GM19468 (cell line): ENCODE results near the gene ATG9B.
A peak's percentile ranks its signal among the peaks of the same experiment; 100 is the strongest.

Experiments
- ATAC-seq: cut with Tn5 transposase; IDR thresholded peaks from one replicate; pipeline ENCODE4 v1.9.1; 2021; ENCODE audit warnings: mild to moderate bottlenecking, moderate library complexity, moderate number of reproducible peaks; ENCODE audit not compliant: unreplicated experiment; ENCODE audit errors: extremely low read depth

ATG9B gene

GRCh38 chr7:151024435-151025056, at the start of gene ATG9B:
ATG9B (minus strand) TSS chr7:151024494; CDS start chr7:151024423, 71 bp downstream.
- no peak for ATAC-seq

GRCh38 chr7:151073990-151074389, 49.7 kb upstream of the ATG9B start:
- no peak for ATAC-seq

GRCh38 chr7:151071032-151071866, 47.0 kb upstream of the ATG9B start:
- ATAC-seq: no peak

GRCh38 chr7:151070574-151070960, 46.3 kb upstream of the ATG9B start:
- no peak for ATAC-seq

- ATAC-seq: no peak
These were observed 45.7 kb upstream of the ATG9B start for GRCh38 chr7:151069841-151070573.

GRCh38 chr7:151068069-151068773, 43.9 kb upstream of the ATG9B start:
- no peak for ATAC-seq

- ATAC-seq: no peak
These were observed 42.1 kb upstream of the ATG9B start for GRCh38 chr7:151066273-151066974.

- ATAC-seq: no peak
These were observed 41.2 kb upstream of the ATG9B start for GRCh38 chr7:151065516-151065915.

GRCh38 chr7:151064993-151065392, 40.7 kb upstream of the ATG9B start:
- no peak for ATAC-seq

- no peak for ATAC-seq
These were observed 40.2 kb upstream of the ATG9B start for GRCh38 chr7:151064454-151064853.

GRCh38 chr7:151063212-151063561, 38.9 kb upstream of the ATG9B start:
- no peak for ATAC-seq

GRCh38 chr7:151062399-151063211, 38.3 kb upstream of the ATG9B start:
- no peak for ATAC-seq

GRCh38 chr7:151062111-151062398, 37.8 kb upstream of the ATG9B start:
- ATAC-seq: no peak

GRCh38 chr7:151061213-151062110, 37.2 kb upstream of the ATG9B start:
- ATAC-seq: no peak

- ATAC-seq: no peak
These were observed 36.3 kb upstream of the ATG9B start for GRCh38 chr7:151060416-151061212.

GRCh38 chr7:151060113-151060415, 35.8 kb upstream of the ATG9B start:
- ATAC-seq: no peak

GRCh38 chr7:151059367-151060112, 35.2 kb upstream of the ATG9B start, which contains the start of gene SLC4A2:
SLC4A2 (plus strand) TSS chr7:151059589; CDS start chr7:151061988, 2,399 bp downstream.
- ATAC-seq: peak; percentile 12
